Stimulated activated CD4-positive, alpha-beta T cell treated with anti-CD3 and anti-CD28 coated beads, TNF-alpha, amount 100 ng/mL, for 48 hours (primary cell): ENCODE measurements around the gene TPST1.
"Not testable (repeated sequence)": the region's sequence is repeated elsewhere in the genome, so short reads cannot be mapped to it uniquely, and the experiment has no call there.

Experiments used
- DNase-seq, 3 donors: peaks; one replicate each; pipeline ENCODE4 v3.0.0-alpha.2; 2020; ENCODE audit warnings: low read depth in 3 of 3

TPST1 gene

GRCh38 chr7:66204822-66205740 is at the start of gene TPST1:
Gene TPST1 (plus strand): TSS chr7:66205334. CDS start chr7:66240426, 35,092 bp downstream.
- DNase-seq: peak; percentile 63 to 65 (median 64)

GRCh38 chr7:66156035-66156434 is 49.1 kb upstream of the TPST1 start:
- DNase-seq: not testable (repeated sequence)

GRCh38 chr7:66157060-66157459 is 48.1 kb upstream of the TPST1 start:
- no peak for DNase-seq

- DNase-seq: no peak
Observed at GRCh38 chr7:66162622-66163021, 42.5 kb upstream of the TPST1 start.

GRCh38 chr7:66163186-66163610 is 41.9 kb upstream of the TPST1 start:
- no peak for DNase-seq

GRCh38 chr7:66164356-66164755 is 40.8 kb upstream of the TPST1 start:
- DNase-seq: no peak

- no peak for DNase-seq
Observed at GRCh38 chr7:66167773-66168387, 37.3 kb upstream of the TPST1 start.

GRCh38 chr7:66169616-66170015 is 35.5 kb upstream of the TPST1 start:
- DNase-seq: no peak

GRCh38 chr7:66170309-66171231 is 34.6 kb upstream of the TPST1 start:
- DNase-seq: no peak

GRCh38 chr7:66172536-66173401 is 32.4 kb upstream of the TPST1 start:
- not testable (repeated sequence) for DNase-seq

- no peak for DNase-seq
Observed at GRCh38 chr7:66173856-66174255, 31.3 kb upstream of the TPST1 start.

- not testable (repeated sequence) for DNase-seq
Observed at GRCh38 chr7:66175006-66175405, 30.1 kb upstream of the TPST1 start.

GRCh38 chr7:66176914-66177313 is 28.2 kb upstream of the TPST1 start:
- DNase-seq: no peak

GRCh38 chr7:66178258-66178657 is 26.9 kb upstream of the TPST1 start:
- DNase-seq: no peak

GRCh38 chr7:66181329-66181728 is 23.8 kb upstream of the TPST1 start:
- no peak for DNase-seq

GRCh38 chr7:66181845-66182244 is 23.3 kb upstream of the TPST1 start:
- DNase-seq: no peak

GRCh38 chr7:66182920-66183319 is 22.2 kb upstream of the TPST1 start:
- no peak for DNase-seq

GRCh38 chr7:66183700-66184099 is 21.4 kb upstream of the TPST1 start:
- DNase-seq: no peak

- no peak for DNase-seq
Observed at GRCh38 chr7:66185680-66186187, 19.4 kb upstream of the TPST1 start.

- no peak for DNase-seq
Observed at GRCh38 chr7:66186991-66187390, 18.1 kb upstream of the TPST1 start.

- no peak for DNase-seq
Observed at GRCh38 chr7:66187905-66188304, 17.2 kb upstream of the TPST1 start.
